K562 (cell line): ENCODE data around the gene APC2. TPM values are rescaled to one million over a fixed set of nuclear protein-coding genes. Genes with fewer than 3 reads are reported as not detected.
A peak's percentile ranks its signal among the peaks of the same experiment; 100 is the strongest.

ENCODE experiments used
- ARID4B ChIP-seq: sonication (generic); formaldehyde crosslinking; IDR thresholded peaks from 2 replicates; pipeline ENCODE4 v1.8.0; 2022; ENCODE audit warnings: mild to moderate bottlenecking, missing genetic modification reagents
- CREB5 ChIP-seq: fragments of 250-450 bp; sonication (Bioruptor Pico); IDR thresholded peaks from 2 replicates; pipeline ENCODE4 v1.5.0; 2020; ENCODE audit warnings: mild to moderate bottlenecking
- EGR1 ChIP-seq: fragments of 450-650 bp; conservative IDR thresholded peaks from 2 replicates; pipeline ENCODE4 v1.6.1; 2017; ENCODE audit warnings: mild to moderate bottlenecking
- HDAC1 ChIP-seq, 2 experiments: fragments of 450-650 bp; IDR thresholded peaks; 2 replicates each; pipeline ENCODE4 v1.6.1; 2016 to 2017; ENCODE audit warnings: inconsistent platforms in 1 of 2, mild to moderate bottlenecking in 1 of 2, moderate library complexity in 1 of 2
- KDM5B ChIP-seq: fragments of 200-600 bp; sonication (generic); IDR thresholded peaks from 2 replicates; pipeline ENCODE4 v1.6.1; 2012; ENCODE audit warnings: low read depth, mild to moderate bottlenecking, moderate library complexity, low read length, control low read depth, inconsistent platforms; ENCODE audit not compliant: insufficient replicate concordance
- KLF6 ChIP-seq: fragments of 250-450 bp; sonication (Bioruptor Pico); IDR thresholded peaks from 2 replicates; pipeline ENCODE4 v1.4.0; 2020; ENCODE audit warnings: mild to moderate bottlenecking, moderate library complexity, borderline replicate concordance
- MED1 ChIP-seq: sonication (generic); formaldehyde crosslinking; IDR thresholded peaks from 2 replicates; pipeline ENCODE4 v1.8.1; 2023; ENCODE audit warnings: missing genetic modification reagents, borderline replicate concordance
- POLR2AphosphoS2 ChIP-seq: IDR thresholded peaks from 2 replicates; pipeline ENCODE4 v1.6.1; 2012; ENCODE audit warnings: low read length, improper control_type of control experiment
- RBM22 ChIP-seq: fragments of 200-400 bp; formaldehyde crosslinking; IDR thresholded peaks from 2 replicates; pipeline ENCODE4 v1.6.1; 2018; ENCODE audit warnings: low read length, low read depth; ENCODE audit not compliant: poor library complexity, severe bottlenecking
- RBM34 ChIP-seq: fragments of 200-400 bp; formaldehyde crosslinking; IDR thresholded peaks from 2 replicates; pipeline ENCODE4 v1.6.1; 2018; ENCODE audit warnings: low read length, borderline replicate concordance; ENCODE audit not compliant: insufficient read depth
- REST ChIP-seq, 2 experiments: fragments of 450-650 bp; formaldehyde crosslinking in 1 of 2; IDR thresholded peaks; 2 replicates each; pipeline versions ENCODE4 v1.4.0 to v1.6.1; 2014 to 2020; ENCODE audit warnings: mild to moderate bottlenecking in 2 of 2, borderline replicate concordance in 1 of 2, low read depth in 1 of 2
- STAG1 ChIP-seq: sonication (generic); formaldehyde crosslinking; IDR thresholded peaks from 2 replicates; pipeline ENCODE4 v1.5.0; 2020; ENCODE audit warnings: missing genetic modification reagents, borderline replicate concordance
- ZNF778 ChIP-seq: fragments of 450-650 bp; formaldehyde crosslinking; IDR thresholded peaks from 2 replicates; pipeline ENCODE4 v1.4.0; 2020; ENCODE audit warnings: mild to moderate bottlenecking, moderate library complexity
- polyA plus RNA-seq, 8 experiments: library from polyadenylated mRNA; depleted of rRNA in 4 of 8; stranded (reverse) in 5 of 8; unstranded in 3 of 8; fragments of >200 nt; fragmentation: Nextera tagmentation in 2 of 8; fragmentation: Illumina TruSeq in 1 of 8; extraction: Ambion mirVana in 2 of 8; extraction: Trizol in 1 of 8; gene quantifications; 2 replicates each; pipeline versions ENCODE4 v1.2.1 to v1.2.3, GENCODE V29; 2011 to 2014; ENCODE audit warnings: inconsistent platforms in 1 of 8, missing spikeins in 1 of 8
- total RNA-seq, 7 experiments: library from RNA; depleted of rRNA in 6 of 7; stranded (reverse); fragments of >200 nt in 6 of 7; fragmentation: Illumina TruSeq in 2 of 7; extraction: Trizol in 2 of 7; gene quantifications; 2 replicates each; pipeline versions ENCODE4 v1.2.1 to v1.2.3, GENCODE V29; 2011 to 2021; ENCODE audit warnings: low replicate concordance in 1 of 7

The APC2 gene
- total and polyA plus RNA-seq, 9 of the 15 experiments (the other 6 are each of a cell fraction or from before 2014, with no cell fraction given) = 0.01 to 0.40 (median 0.05) TPM; not detected in 3

GRCh38 chr19:1441022-1441426 is 8.9 kb upstream of the APC2 start (continued):
- TF ChIP-seq REST (IDR thresholded peaks at IDR 0.05; ENCODE audit: borderline replicate concordance) = no peak
- TF ChIP-seq REST (CRISPR knock-in tag; IDR thresholded peaks at IDR 0.05; ENCODE audit: low read depth) = no peak
- no peak for TF ChIP-seq ZNF778 (CRISPR knock-in tag)
- TF ChIP-seq ARID4B (CRISPR knock-in tag) = no peak
- no peak for TF ChIP-seq HDAC1 (IDR thresholded peaks at IDR 0.05)
- TF ChIP-seq POLR2AphosphoS2 = 0 out of 2 replicates have a peak, but pooled peaks have one; percentile 38
- TF ChIP-seq EGR1 = no peak
- TF ChIP-seq RBM34 = no peak
- TF ChIP-seq CREB5 (CRISPR knock-in tag) = no peak
- TF ChIP-seq RBM22 = no peak
- no peak for TF ChIP-seq KDM5B
- TF ChIP-seq KLF6 (CRISPR knock-in tag) = no peak
- no peak for TF ChIP-seq MED1 (CRISPR knock-in tag)
- TF ChIP-seq STAG1 (CRISPR knock-in tag) = no peak
